DMS 273 (cell line): ENCODE results near the gene HABP4.
"Not testable (repeated sequence)": the region's sequence is repeated elsewhere in the genome, so short reads cannot be mapped to it uniquely, and the experiment has no call there.

Experiments used
- DNase-seq: peaks from one replicate; lab custom pipeline; 2025; ENCODE audit not compliant: unreplicated experiment; lab: John Stamatoyannopoulos, UW

The HABP4 gene

GRCh38 chr9:96495341-96495740 lies 45.4 kb downstream of the HABP4 start:
- DNase-seq = no peak

- DNase-seq = no peak
Observed at GRCh38 chr9:96496368-96497116, 46.6 kb downstream of the HABP4 start.

- DNase-seq = no peak
Observed at GRCh38 chr9:96497117-96497399, 47.1 kb downstream of the HABP4 start.

- no peak for DNase-seq
Observed at GRCh38 chr9:96498796-96499195, 48.8 kb downstream of the HABP4 start.

- no peak for DNase-seq
Observed at GRCh38 chr9:96499257-96499656, 49.3 kb downstream of the HABP4 start.

GRCh38 chr9:96500696-96501632 lies 51.0 kb downstream of the HABP4 start:
- no peak for DNase-seq

- no peak for DNase-seq
Observed at GRCh38 chr9:96501633-96502538, 51.9 kb downstream of the HABP4 start.

- no peak for DNase-seq
Observed at GRCh38 chr9:96502539-96503373, 52.8 kb downstream of the HABP4 start.

- DNase-seq = not testable (repeated sequence)
Observed at GRCh38 chr9:96503374-96503748, 53.4 kb downstream of the HABP4 start.

GRCh38 chr9:96503918-96504317 lies 53.9 kb downstream of the HABP4 start:
- DNase-seq = no peak

GRCh38 chr9:96505316-96505991 lies 55.5 kb downstream of the HABP4 start:
- DNase-seq = no peak

GRCh38 chr9:96508227-96508940 lies 58.4 kb downstream of the HABP4 start:
- DNase-seq = no peak

GRCh38 chr9:96509026-96509425 lies 59.1 kb downstream of the HABP4 start:
- DNase-seq = no peak

GRCh38 chr9:96509848-96510247 lies 59.9 kb downstream of the HABP4 start:
- DNase-seq = no peak

GRCh38 chr9:96510258-96510657 lies 60.3 kb downstream of the HABP4 start:
- no peak for DNase-seq

GRCh38 chr9:96512240-96512639 lies 62.3 kb downstream of the HABP4 start:
- DNase-seq = no peak

- DNase-seq = no peak
Observed at GRCh38 chr9:96513622-96514021, 63.7 kb downstream of the HABP4 start.

- DNase-seq = no peak
Observed at GRCh38 chr9:96514108-96514799, 64.3 kb downstream of the HABP4 start.

GRCh38 chr9:96514800-96515158 lies 64.8 kb downstream of the HABP4 start:
- no peak for DNase-seq
